ENCODE measurements around the gene EIF4G3.
"Not testable (repeated sequence)": the region's sequence is repeated elsewhere in the genome, so short reads cannot be mapped to it uniquely, and the experiment has no call there.

EIF4G3 gene

GRCh38 chr1:21068937-21069336 lies 107.8 kb downstream of the EIF4G3 start:
- DNase-seq (ENCODE audit: low read depth in 2 of 2) = no peak

GRCh38 chr1:21067551-21068227 lies 109.0 kb downstream of the EIF4G3 start:
- no peak for DNase-seq (ENCODE audit: low read depth in 2 of 2)

- no peak for DNase-seq (ENCODE audit: low read depth in 2 of 2)
Observed at GRCh38 chr1:21066356-21067012, 110.2 kb downstream of the EIF4G3 start.

- no peak for DNase-seq (ENCODE audit: low read depth in 2 of 2)
Observed at GRCh38 chr1:21065851-21066250, 110.8 kb downstream of the EIF4G3 start.

DNA sequence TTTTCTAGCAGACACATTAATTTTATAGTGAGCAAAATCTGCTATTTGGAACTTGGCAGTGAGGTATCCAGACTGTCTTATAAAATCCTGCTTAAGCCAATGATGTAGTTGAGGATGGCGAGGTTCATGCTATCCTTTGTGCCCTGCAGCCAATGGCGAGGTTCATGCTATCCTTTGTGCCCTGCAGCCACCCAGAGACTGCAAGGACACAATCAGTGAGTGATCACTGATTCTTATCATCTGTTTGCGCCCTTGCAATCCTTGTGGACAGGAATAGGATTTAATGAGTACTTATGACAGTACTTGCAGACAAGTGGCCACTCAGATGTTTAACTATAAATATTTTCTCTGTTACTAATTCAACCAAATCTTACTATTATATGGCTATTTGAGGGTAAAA lies 112.6 kb downstream of the EIF4G3 start:
- DNase-seq (ENCODE audit: low read depth in 2 of 2) = no peak

DNA sequence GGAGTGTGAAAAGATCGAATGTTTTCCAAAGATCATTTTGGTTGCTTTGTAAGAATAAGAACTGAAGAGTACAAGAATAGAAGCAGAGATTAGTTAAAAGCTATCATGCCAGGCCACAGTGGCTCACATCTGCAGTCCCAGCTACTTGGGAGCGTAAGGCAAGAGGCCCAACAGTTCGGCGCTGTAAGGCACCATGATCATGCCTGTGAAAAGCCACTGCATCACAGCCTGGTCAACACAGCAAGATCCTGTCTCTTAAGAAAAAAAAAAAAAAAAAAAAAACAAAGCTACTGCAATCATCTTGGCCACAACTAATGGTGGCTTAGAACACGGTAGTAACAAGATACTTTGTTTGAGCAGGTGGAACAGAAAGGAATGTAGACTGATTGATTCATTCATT lies 116.2 kb downstream of the EIF4G3 start:
- DNase-seq (ENCODE audit: low read depth in 2 of 2) = no peak

DNA sequence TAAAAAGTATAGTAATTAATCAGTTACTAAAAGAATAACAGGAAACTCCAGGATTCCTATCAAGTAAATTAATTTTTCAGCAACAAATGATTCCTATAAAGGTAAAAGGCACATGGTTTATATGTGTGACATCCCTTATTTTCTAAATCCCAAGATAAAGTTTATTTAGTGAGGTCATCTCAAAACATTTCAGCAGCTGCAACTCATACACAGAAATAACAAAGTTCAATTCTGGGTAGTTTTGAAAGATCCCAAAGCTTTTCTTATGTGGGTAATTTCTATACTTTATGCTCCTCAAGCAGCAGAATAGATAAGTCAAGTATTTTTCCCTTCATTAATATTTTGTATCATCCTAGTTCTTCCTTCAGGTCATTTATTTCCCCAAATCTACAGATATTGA lies 117.7 kb downstream of the EIF4G3 start:
- no peak for DNase-seq (ENCODE audit: low read depth in 2 of 2)

- DNase-seq (ENCODE audit: low read depth in 2 of 2) = no peak
Observed at GRCh38 chr1:21058035-21058793, 118.5 kb downstream of the EIF4G3 start.

DNA sequence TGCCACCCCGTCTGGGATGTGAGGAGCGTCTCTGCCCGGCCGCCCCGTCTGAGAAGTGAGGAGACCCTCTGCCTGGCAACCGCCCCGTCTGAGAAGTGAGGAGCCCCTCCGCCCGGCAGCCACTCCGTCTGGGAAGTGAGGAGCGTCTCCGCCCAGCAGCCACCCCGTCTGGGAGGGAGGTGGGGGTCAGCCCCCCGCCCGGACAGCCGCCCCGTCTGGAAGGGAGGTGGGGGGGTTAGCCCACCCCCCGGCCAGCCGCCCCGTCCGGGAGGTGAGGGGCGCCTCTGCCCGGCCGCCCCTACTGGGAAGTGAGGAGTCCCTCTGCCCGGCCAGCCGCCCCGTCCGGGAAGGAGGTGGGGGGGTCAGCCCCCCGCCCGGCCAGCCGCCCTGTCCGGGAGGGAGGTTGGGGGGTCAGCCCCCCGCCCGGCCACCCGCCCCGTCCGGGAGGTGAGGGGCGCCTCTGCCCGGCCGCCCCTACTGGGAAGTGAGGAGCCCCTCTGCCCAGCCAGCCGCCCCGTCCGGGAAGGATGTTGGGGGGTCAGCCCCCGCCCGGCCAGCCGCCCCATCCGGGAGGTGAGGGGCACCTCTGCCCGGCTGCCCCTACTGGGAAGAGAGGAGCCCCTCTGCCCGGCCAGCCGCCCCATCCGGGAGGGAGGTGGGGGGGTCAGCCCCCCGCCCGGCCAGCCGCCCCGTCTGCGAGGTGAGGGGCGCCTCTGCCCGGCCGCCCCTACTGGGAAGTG lies 123.3 kb downstream of the EIF4G3 start:
- DNase-seq (ENCODE audit: low read depth in 2 of 2) = not testable (repeated sequence)

DNA sequence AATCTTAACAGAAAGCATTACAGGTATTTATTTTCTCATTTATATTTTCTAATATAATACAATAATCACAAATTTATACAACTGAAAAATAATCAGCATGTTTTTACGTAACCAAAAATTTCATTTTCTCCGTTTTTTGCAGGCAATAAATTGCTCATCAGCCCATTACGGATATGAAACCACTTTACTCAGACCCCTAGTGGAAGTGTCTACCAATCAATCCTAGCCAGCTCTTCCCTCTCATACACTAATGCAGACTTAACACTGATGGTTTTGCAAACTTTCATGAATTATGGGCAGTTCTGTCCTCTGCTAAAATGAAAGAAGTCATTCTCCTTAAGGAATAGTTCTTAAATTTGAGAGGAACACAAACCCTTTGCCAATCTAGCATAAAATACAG lies 124.7 kb downstream of the EIF4G3 start:
- DNase-seq (ENCODE audit: low read depth in 2 of 2) = no peak

DNA sequence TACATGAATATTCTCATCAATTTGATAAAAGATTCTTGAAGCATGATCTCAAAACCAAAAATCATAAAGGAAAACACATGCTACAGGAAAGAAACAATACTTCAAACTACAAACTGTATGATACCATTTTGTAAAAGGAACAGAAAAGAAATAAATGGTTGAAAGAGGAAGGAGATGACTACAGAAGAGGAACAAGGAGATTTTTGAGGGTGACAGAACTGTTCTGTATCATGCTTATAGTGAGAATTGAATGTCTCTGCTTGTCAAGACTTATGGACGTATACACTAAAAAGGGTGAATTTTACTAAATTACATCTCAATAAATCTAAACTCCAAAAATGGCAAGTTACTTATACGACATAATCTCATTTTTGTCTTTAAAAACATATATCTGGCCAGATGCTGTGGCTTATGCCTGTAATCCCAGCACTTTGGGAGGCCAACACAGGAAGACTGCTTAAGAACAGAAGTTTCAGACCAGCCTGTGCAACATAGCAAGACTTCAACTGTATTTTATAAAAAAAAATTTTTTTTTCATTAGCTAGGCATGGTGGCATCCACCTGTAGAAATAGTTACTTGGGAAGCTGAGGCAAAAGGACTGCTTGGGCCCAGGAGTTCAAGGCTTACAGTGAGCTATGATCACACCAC lies 125.4 kb downstream of the EIF4G3 start:
- DNase-seq (ENCODE audit: low read depth in 2 of 2) = no peak

DNA sequence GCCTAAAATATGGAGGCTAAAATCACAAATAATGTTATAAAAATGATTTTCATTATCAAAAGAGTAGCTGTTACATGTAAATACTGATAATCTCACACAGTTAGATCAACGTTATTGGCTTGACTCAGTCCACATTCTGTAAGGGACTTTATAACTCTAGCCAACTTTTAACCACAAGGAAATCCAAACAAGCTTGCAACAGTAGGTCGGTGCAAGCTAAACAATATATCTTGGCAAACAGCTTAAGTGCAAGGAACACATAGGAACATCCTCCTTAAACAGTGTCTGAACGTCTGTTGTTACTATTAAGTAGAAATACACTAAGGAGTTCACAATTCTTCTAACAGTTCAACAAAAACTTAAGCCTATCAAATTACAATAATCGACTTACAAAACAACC lies 126.7 kb downstream of the EIF4G3 start:
- no peak for DNase-seq (ENCODE audit: low read depth in 2 of 2)

DNA sequence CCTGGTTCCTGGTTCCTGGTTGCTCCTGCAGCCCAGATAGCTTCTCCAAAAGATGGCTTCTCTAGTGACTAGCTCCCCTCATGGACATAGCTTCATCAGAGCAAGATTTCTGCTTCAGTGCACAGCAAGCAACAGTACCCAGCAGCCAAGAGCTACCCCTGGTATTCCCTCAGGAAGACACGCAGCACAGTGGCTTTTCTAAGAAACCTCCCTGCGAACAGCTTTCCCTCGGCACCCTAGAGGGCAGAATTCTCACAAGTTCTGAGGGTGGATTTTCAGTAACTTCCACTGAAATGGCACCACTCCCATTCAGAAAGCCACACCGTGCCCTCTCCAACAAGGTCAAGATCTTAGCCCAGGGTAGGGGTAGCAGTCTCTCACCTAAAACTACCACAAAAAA lies 128.2 kb downstream of the EIF4G3 start:
- DNase-seq (ENCODE audit: low read depth in 2 of 2) = no peak

GRCh38 chr1:21046132-21046531 lies 130.6 kb downstream of the EIF4G3 start:
- DNase-seq (ENCODE audit: low read depth in 2 of 2) = no peak

DNA sequence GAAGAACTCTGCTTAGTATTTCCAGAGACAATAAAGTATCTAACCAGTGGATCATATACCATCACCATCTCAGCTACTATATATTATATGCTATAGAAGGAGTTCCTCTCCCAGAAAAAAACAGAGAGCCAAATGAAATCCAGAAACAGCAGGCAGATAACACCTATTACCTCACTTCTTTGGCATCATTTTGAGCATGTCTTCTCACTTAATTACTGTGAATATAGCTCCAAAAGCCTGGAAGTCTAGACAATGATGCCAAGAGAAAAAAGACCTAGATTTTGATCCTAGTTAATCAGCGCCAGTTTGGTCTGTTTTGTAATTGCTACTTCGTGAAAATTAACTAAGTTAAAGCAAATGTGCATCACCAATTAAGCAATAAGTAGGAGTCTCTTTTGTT lies 131.3 kb downstream of the EIF4G3 start:
- DNase-seq (ENCODE audit: low read depth in 2 of 2) = no peak

- DNase-seq (ENCODE audit: low read depth in 2 of 2) = no peak
Observed at GRCh38 chr1:21042929-21043605, 133.6 kb downstream of the EIF4G3 start.

DNA sequence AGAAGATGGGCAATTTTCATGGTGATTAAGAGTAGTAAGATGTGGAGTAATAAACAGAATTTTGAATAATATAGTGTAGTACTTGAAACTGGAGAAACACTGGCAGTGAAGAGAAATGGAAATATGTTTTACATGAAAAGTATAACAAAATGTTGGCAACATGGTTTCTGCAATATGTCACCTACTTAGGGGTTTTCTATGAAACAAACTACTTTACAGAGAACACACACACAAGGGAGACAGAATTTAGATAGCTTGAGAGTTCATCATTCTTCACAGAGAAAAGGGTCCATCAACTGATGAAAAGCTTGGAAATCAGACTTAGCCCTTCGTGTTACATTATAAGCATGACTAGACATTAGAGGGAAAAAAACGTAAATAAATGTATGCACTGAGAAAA lies 135.2 kb downstream of the EIF4G3 start:
- no peak for DNase-seq (ENCODE audit: low read depth in 2 of 2)

GRCh38 chr1:21037091-21037490 lies 139.6 kb downstream of the EIF4G3 start:
- no peak for DNase-seq (ENCODE audit: low read depth in 2 of 2)

GRCh38 chr1:21035794-21036193 lies 140.9 kb downstream of the EIF4G3 start:
- no peak for DNase-seq (ENCODE audit: low read depth in 2 of 2)

GRCh38 chr1:21034725-21035628 lies 141.7 kb downstream of the EIF4G3 start:
- DNase-seq (ENCODE audit: low read depth in 2 of 2) = no peak
